Right lobe of liver (tissue), 6 donors: Measurements from ENCODE around the gene MCF2L2. TPM values are rescaled to one million over a fixed set of nuclear protein-coding genes. Genes with fewer than 3 reads are reported as not detected.
"Not testable (repeated sequence)": the region's sequence is repeated elsewhere in the genome, so short reads cannot be mapped to it uniquely, and the experiment has no call there.

Experiments used
- ATAC-seq, 4 donors: fragments of 200-7000 bp; cut with Tn5 transposase; one replicate each; pipeline ENCODE4 v1.9.1; 2020; ENCODE audit warnings: mild to moderate bottlenecking in 4 of 4, moderate library complexity in 4 of 4
- DNase-seq, 3 donors: peaks; one replicate each; pipeline ENCODE4 v3.0.0-alpha.2; 2020
- H3K27ac ChIP-seq, 3 donors: fragments of 200-600 bp; one replicate each; pipeline ENCODE4 v1.8.0; 2022
- H3K27me3 ChIP-seq, 2 donors: fragments of 200-600 bp; one replicate each; pipeline ENCODE4 v1.8.0; 2022
- H3K36me3 ChIP-seq, 4 donors: fragments of 200-600 bp; sonication (generic) in 1 of 4; one replicate each; pipeline versions ENCODE4 v1.5.1 to v1.8.0; 2017 to 2022; ENCODE audit warnings: control low read depth in 1 of 4
- H3K4me1 ChIP-seq, 4 donors: fragments of 200-600 bp; sonication (generic) in 1 of 4; one replicate each; pipeline versions ENCODE4 v1.5.1 to v1.8.0; 2017 to 2022; ENCODE audit warnings: control low read depth in 1 of 4
- H3K4me3 ChIP-seq, 3 donors: fragments of 200-600 bp; one replicate each; pipeline ENCODE4 v1.8.0; 2022
- H3K9me3 ChIP-seq, 4 donors: fragments of 200-600 bp; sonication (generic) in 1 of 4; one replicate each; pipeline versions ENCODE4 v1.5.1 to v1.8.0; 2017 to 2022; ENCODE audit warnings: control low read depth in 1 of 4
- POLR2A ChIP-seq: fragments of 450-650 bp; IDR thresholded peaks from one replicate; pipeline ENCODE4 v1.6.1; 2017; ENCODE audit warnings: antibody characterized with exemption, mild to moderate bottlenecking
- WGBS: methylation state at CpG from one replicate; pipeline ENCODE4 v1.1.6; 2018; ENCODE audit warnings: low coverage, low lambda C conversion rate; ENCODE audit not compliant: insufficient coverage; ENCODE audit errors: missing lambda C conversion rate; 5-methylcytosine and 5-hydroxymethylcytosine counted together
- intact Hi-C, 2 donors: fragments of 100-400 bp; cut with DNase I; formaldehyde crosslinking; loops; one replicate each; pipeline versions ENCODE4 v1.11.2 to v1.14.1; 2022
- long read RNA-seq: library from polyadenylated mRNA; unstranded; transcript quantifications from one replicate; pipeline ENCODE4 v2.0.0, GENCODE V29; 2019
- total RNA-seq, 6 experiments: library from RNA; depleted of rRNA in 2 of 6; stranded (reverse); fragments of >200 nt in 2 of 6; fragmentation: NEBNext Ultra II Directional in 3 of 6; extraction: Animal tissue kit (Norgen Biotek cat#: 25700) in 3 of 6; gene quantifications; one replicate each; pipeline versions ENCODE4 v1.1.0 to v1.2.4, GENCODE V29; 2016 to 2023
- TF ChIP-seq, protein P1 (sequence below), 4 donors: fragments of 200-600 bp in 3 of 4; fragments of 450-650 bp in 1 of 4; IDR thresholded peaks; one replicate each; pipeline versions ENCODE4 v1.5.1 to v1.8.0; 2016 to 2022; ENCODE audit warnings: antibody characterized with exemption in 4 of 4, mild to moderate bottlenecking in 2 of 4
- donor health status: DM: no; HTN: yes; CAD: no.
- donor health status: DM: no; HTN: no; CAD: no.
- donor health status: DM: no; HTN: no; CAD: no.
- donor health status: DM: no; HTN: yes; CAD: no.
- donor health status: DM: no; HTN: yes; CAD: no.

MCF2L2 gene, protein sequence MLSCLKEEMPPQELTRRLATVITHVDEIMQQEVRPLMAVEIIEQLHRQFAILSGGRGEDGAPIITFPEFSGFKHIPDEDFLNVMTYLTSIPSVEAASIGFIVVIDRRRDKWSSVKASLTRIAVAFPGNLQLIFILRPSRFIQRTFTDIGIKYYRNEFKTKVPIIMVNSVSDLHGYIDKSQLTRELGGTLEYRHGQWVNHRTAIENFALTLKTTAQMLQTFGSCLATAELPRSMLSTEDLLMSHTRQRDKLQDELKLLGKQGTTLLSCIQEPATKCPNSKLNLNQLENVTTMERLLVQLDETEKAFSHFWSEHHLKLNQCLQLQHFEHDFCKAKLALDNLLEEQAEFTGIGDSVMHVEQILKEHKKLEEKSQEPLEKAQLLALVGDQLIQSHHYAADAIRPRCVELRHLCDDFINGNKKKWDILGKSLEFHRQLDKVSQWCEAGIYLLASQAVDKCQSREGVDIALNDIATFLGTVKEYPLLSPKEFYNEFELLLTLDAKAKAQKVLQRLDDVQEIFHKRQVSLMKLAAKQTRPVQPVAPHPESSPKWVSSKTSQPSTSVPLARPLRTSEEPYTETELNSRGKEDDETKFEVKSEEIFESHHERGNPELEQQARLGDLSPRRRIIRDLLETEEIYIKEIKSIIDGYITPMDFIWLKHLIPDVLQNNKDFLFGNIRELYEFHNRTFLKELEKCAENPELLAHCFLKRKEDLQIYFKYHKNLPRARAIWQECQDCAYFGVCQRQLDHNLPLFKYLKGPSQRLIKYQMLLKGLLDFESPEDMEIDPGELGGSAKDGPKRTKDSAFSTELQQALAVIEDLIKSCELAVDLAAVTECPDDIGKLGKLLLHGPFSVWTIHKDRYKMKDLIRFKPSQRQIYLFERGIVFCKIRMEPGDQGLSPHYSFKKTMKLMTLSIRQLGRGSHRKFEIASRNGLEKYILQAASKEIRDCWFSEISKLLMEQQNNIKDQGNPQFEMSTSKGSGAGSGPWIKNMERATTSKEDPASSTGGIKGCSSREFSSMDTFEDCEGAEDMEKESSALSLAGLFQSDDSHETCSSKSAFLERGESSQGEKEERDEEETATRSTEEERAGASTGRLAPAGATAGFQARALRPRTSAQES
- total RNA-seq = under 1 TPM in 5 of 6 experiments, not detected in 1; 0.07 to 0.19 (median 0.17) TPM
- long read RNA-seq = 0 reads

DNA sequence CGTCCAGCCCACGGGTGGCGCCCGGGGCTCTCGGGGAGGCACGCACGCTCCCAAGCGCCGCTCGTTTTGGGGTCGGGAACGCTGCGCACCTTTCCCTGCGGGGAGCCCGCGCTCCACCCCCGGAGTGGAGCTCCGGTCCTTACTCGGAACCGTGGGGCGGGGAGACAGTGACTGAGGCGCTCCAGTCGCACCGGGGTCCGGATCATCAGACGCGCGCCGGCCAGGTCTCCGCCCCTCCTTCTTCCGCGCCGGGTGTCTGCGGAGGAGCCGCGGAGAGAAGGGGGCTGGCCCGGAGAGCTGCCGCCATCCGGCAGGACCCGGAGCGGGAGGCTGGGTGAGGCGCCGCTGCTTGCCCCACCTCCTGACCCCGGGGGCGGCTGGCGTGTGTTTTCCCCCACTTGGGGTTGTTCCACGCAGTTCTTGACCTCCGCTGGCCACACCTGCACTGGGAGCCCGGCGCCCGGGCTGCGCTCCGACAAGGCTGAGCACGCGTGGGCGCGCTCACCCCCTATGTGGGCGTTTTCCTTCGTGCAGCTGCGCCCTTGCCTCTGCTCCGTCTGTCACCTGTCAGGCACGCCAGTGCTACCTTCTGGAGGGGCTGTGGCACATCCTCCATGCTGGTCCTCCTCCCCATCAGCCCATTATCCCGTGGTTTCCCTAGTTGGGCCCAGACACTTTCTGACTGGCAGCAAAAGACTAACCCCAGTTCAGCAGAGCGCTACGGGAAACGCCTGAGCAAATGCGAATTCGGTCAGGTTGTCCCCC, at the start of gene MCF2L2:
TSS of gene MCF2L2 (minus strand) at position 173 of the 765 bp plus-strand sequence. CDS start 642 bp downstream, outside the sequence.
- Histone ChIP-seq H3K4me1 (peaks cover 0 to 13% (median 3%) of the 10 kb centered on the region in 4 donors), H3K27me3 (peaks cover 0 to 10% of the 10 kb centered on the region in 2 donors), H3K9me3 (no peaks in the 10 kb centered on the region), H3K36me3 (no peaks in the 10 kb centered on the region), H3K4me3 (peak within 1 kb of the TSS; percentile 44 to 56 (median 52)), H3K27ac (no peak within 1 kb of the TSS)
- intact Hi-C loops = no loop called here
- no peak for TF ChIP-seq POLR2A
- TF ChIP-seq, protein P1, sequence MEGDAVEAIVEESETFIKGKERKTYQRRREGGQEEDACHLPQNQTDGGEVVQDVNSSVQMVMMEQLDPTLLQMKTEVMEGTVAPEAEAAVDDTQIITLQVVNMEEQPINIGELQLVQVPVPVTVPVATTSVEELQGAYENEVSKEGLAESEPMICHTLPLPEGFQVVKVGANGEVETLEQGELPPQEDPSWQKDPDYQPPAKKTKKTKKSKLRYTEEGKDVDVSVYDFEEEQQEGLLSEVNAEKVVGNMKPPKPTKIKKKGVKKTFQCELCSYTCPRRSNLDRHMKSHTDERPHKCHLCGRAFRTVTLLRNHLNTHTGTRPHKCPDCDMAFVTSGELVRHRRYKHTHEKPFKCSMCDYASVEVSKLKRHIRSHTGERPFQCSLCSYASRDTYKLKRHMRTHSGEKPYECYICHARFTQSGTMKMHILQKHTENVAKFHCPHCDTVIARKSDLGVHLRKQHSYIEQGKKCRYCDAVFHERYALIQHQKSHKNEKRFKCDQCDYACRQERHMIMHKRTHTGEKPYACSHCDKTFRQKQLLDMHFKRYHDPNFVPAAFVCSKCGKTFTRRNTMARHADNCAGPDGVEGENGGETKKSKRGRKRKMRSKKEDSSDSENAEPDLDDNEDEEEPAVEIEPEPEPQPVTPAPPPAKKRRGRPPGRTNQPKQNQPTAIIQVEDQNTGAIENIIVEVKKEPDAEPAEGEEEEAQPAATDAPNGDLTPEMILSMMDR (IDR thresholded peaks at IDR 0.05) = no peak
- peak in 2 of 3 donors; percentile 44 to 56 for DNase-seq
- WGBS = 4% methylated on average over 3 of the region's 68 CpGs
- peak; percentile 59 to 72 (median 64) for ATAC-seq

DNA sequence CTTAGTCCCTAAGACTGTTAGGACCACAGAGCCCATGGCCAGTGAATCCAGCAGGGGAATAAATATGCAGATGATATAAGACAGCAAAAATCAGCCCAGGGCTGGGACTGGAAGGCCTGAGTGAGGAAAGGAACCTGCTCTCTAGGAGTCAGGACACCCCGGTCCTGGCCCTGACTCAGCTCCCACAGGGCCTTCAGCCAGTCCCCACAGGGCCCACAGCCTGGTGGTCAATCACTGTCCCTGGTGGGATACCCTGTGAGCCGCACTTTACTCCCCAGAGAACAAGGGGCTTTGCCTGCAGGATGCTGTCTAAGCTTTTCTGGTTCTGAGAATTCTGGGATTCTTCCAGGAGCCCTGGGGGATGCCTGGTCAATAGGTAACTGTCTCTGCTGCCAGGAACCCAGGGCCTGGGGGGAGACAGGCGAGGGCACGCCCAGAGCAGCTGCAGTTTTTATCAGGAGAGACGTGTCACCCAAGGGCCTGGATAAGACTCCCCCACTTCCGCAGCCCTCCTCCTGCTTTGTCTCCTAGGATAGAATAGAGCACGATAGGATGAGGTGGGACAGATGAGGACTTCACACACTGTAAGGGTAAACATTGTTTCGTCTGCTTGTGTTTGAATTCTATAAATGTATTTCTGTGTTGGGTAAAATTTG, 49.5 kb upstream of the MCF2L2 start:
- no peak overlapping the region for H3K27ac ChIP-seq
- no peak for ATAC-seq

GRCh38 chr3:183475764-183476162, 47.3 kb upstream of the MCF2L2 start:
- ATAC-seq, H3K27ac ChIP-seq, H3K4me3 ChIP-seq, H3K27me3 ChIP-seq, H3K9me3 ChIP-seq, H3K4me1 ChIP-seq, DNase-seq, H3K36me3 ChIP-seq, intact Hi-C loops: not testable (repeated sequence)
- 100% methylated on average over 1 of the region's 1 CpG for WGBS

More for the DNA sequence above, 49.5 kb upstream of the MCF2L2 start:
- intact Hi-C loops = no loop called here
- WGBS = 76% methylated on average over 2 of the region's 8 CpGs
- no peak for DNase-seq
- H3K36me3 ChIP-seq = no peaks in the 10 kb centered on the region
- no peaks in the 10 kb centered on the region for H3K27me3 ChIP-seq
- TF ChIP-seq, protein P1 (IDR thresholded peaks at IDR 0.05) = no peak
- no peak for TF ChIP-seq POLR2A
- H3K4me3 ChIP-seq = no peak overlapping the region
- H3K4me1 ChIP-seq = peaks cover 0 to 9% (median 0%) of the 10 kb centered on the region in 4 donors
- H3K9me3 ChIP-seq = no peaks in the 10 kb centered on the region

- peaks cover 0 to 9% (median 0%) of the 10 kb centered on the region in 4 donors for H3K4me1 ChIP-seq
- ATAC-seq (no peak), DNase-seq (no peak)
- 54% methylated on average over 3 of the region's 3 CpGs for WGBS
- no peak overlapping the region for H3K27ac ChIP-seq
- intact Hi-C loops = no loop called here
- H3K9me3 ChIP-seq = no peaks in the 10 kb centered on the region
- no peak overlapping the region for H3K4me3 ChIP-seq
- TF ChIP-seq POLR2A = no peak
- TF ChIP-seq, protein P1 (IDR thresholded peaks at IDR 0.05) = no peak
- no peaks in the 10 kb centered on the region for H3K36me3 ChIP-seq
- H3K27me3 ChIP-seq = no peaks in the 10 kb centered on the region
Measured at GRCh38 chr3:183475016-183475763, 46.8 kb upstream of the MCF2L2 start.
